HG03439 (cell line): ENCODE measurements around the gene ORM1.
"Not testable (repeated sequence)": the region's sequence is repeated elsewhere in the genome, so short reads cannot be mapped to it uniquely, and the experiment has no call there.

Experiments
- ATAC-seq: cut with Tn5 transposase; IDR thresholded peaks from one replicate; pipeline ENCODE4 v1.9.1; 2021; ENCODE audit warnings: mild to moderate bottlenecking, moderate library complexity; ENCODE audit not compliant: unreplicated experiment

The ORM1 gene

GRCh38 chr9:114322831-114323531, at the start of gene ORM1:
TSS of gene ORM1 (plus strand) at chr9:114323098. CDS start at chr9:114323134, 36 bp downstream.
- ATAC-seq = not testable (repeated sequence)

GRCh38 chr9:114273461-114273881, 49.4 kb upstream of the ORM1 start:
- ATAC-seq = no peak

- ATAC-seq = no peak
These were observed 48.7 kb upstream of the ORM1 start for GRCh38 chr9:114274217-114274616.

- ATAC-seq = no peak
These were observed 47.5 kb upstream of the ORM1 start for GRCh38 chr9:114275246-114276004.

GRCh38 chr9:114276908-114277821, 45.7 kb upstream of the ORM1 start:
- ATAC-seq = no peak

- ATAC-seq = no peak
These were observed 44.5 kb upstream of the ORM1 start for GRCh38 chr9:114278356-114278755.

GRCh38 chr9:114278881-114279570, 43.9 kb upstream of the ORM1 start:
- ATAC-seq = no peak

- no peak for ATAC-seq
These were observed 43.2 kb upstream of the ORM1 start for GRCh38 chr9:114279693-114280092.

GRCh38 chr9:114280636-114281472, 42.0 kb upstream of the ORM1 start:
- no peak for ATAC-seq

- ATAC-seq = no peak
These were observed 41.3 kb upstream of the ORM1 start for GRCh38 chr9:114281473-114282103.

GRCh38 chr9:114282104-114282485, 40.8 kb upstream of the ORM1 start:
- ATAC-seq = no peak

GRCh38 chr9:114282507-114282906, 40.4 kb upstream of the ORM1 start:
- no peak for ATAC-seq

- peak; percentile 56 for ATAC-seq
These were observed 40.0 kb upstream of the ORM1 start for GRCh38 chr9:114282926-114283325.

GRCh38 chr9:114283551-114284111, 39.3 kb upstream of the ORM1 start:
- ATAC-seq = no peak

- ATAC-seq = no peak
These were observed 38.4 kb upstream of the ORM1 start for GRCh38 chr9:114284316-114285060.

- ATAC-seq = no peak
These were observed 37.6 kb upstream of the ORM1 start for GRCh38 chr9:114285166-114285867.

- no peak for ATAC-seq
These were observed 36.7 kb upstream of the ORM1 start for GRCh38 chr9:114286146-114286679.
